ENCODE results near the gene LDLRAP1. TPM values are rescaled to one million over a fixed set of nuclear protein-coding genes. Genes with fewer than 3 reads are reported as not detected.
A peak's percentile ranks its signal among the peaks of the same experiment; 100 is the strongest.

LDLRAP1 gene
- total and polyA plus RNA-seq, 4 experiments from 2014 or later = 201 to 306 (median 222) TPM

- Mint-ChIP-seq H3K4me1 (peaks cover 27 to 32% (median 29%) of the 10 kb centered on the region in 4 donors), H3K9me3 (no peaks in the 10 kb centered on the region), H3K27ac (peak overlapping the region in 2 of 7 donors; percentile 2 to 36), H3K36me3 (no peaks in the 10 kb centered on the region), H3K4me3 (no peak overlapping the region), H3K27me3 (peaks cover 0 to 2% of the 10 kb centered on the region in 2 donors)
- intact Hi-C loops (cut with micrococcal nuclease) = loop anchor here (1.0 kb wide), 1 partner anchor 164 kb away; no protein-coding TSS in a partner anchor
- no peaks in the 10 kb centered on the region for H3K36me3 ChIP-seq (ENCODE audit: insufficient read depth, low read length)
- no peaks in the 10 kb centered on the region for H3K27me3 ChIP-seq (ENCODE audit: insufficient read depth, low read length)
- ChIA-PET POLR2A (ENCODE audit: partially characterized antibody) (interaction anchor here (1.0 to 5.5 kb wide), 4 partner anchors 61 to 198 kb away, joined by 3 to 37 read pairs (median 4); partner anchors contain the start of gene SELENON), CTCF (ENCODE audit: partially characterized antibody) (interaction anchor here (0.7 to 10.3 kb wide), 14 partner anchors 11 to 199 kb away, joined by 3 to 218 read pairs (median 8); partner anchors contain the start of gene SELENON)
- peaks cover 28% of the 10 kb centered on the region for H3K4me1 ChIP-seq (ENCODE audit: insufficient read depth, low read length)
- no peak overlapping the region for H3K4me3 ChIP-seq (ENCODE audit: low read length in 2 of 2)
- DNase-seq = peak in 2 of 5 donors; percentile 11 to 39
- no peak overlapping the region for H3K27ac ChIP-seq (ENCODE audit: low read depth, low read length)
- H3K9me3 ChIP-seq (ENCODE audit: control insufficient read depth in 1 of 2, low read length in 2 of 2) = no peaks in the 10 kb centered on the region
Measured at GRCh38 chr1:25610822-25611630, 67.6 kb downstream of the LDLRAP1 start.

DNA sequence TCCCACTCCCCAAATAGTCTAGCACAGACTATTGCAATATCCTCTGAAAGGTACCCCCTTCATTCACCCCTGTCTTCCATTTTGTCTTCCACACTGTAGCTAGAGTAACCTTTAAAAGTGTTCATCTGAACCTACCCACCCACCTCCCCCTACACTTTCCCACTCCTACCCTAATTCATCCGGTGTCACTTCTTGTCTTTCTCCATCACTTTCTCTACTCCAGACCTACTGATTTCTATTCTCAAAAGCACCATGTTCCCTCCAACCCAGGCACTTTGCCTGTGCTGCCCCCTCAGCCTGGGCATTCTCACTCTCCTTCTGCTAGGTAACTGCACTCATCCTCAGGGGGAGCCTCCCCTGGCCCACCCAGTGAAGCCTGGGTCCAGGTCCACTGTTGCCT, 68.4 kb downstream of the LDLRAP1 start:
- H3K4me1 ChIP-seq (ENCODE audit: insufficient read depth, low read length) = peaks cover 29% of the 10 kb centered on the region
- no peaks in the 10 kb centered on the region for H3K36me3 ChIP-seq (ENCODE audit: insufficient read depth, low read length)
- no peak overlapping the region for H3K4me3 ChIP-seq (ENCODE audit: low read length in 2 of 2)
- H3K9me3 ChIP-seq (ENCODE audit: control insufficient read depth in 1 of 2, low read length in 2 of 2) = no peaks in the 10 kb centered on the region
- Mint-ChIP-seq H3K9me3 (no peaks in the 10 kb centered on the region), H3K27ac (peak overlapping the region in 2 of 7 donors; percentile 38 to 79), H3K4me1 (peaks cover 27 to 32% (median 29%) of the 10 kb centered on the region in 4 donors), H3K4me3 (no peak overlapping the region), H3K36me3 (no peaks in the 10 kb centered on the region), H3K27me3 (peaks cover 0 to 2% of the 10 kb centered on the region in 2 donors)
- H3K27ac ChIP-seq (ENCODE audit: low read depth, low read length) = no peak overlapping the region
- H3K27me3 ChIP-seq (ENCODE audit: insufficient read depth, low read length) = no peaks in the 10 kb centered on the region
- intact Hi-C loops (cut with micrococcal nuclease) = loop anchor here (1.0 kb wide), 1 partner anchor 163 kb away; no protein-coding TSS in a partner anchor
- no peak for DNase-seq
- POLR2A ChIA-PET (ENCODE audit: partially characterized antibody) = interaction anchor here (0.9 to 5.5 kb wide), 3 partner anchors 91 to 186 kb away, joined by 3 to 37 read pairs (median 3); partner anchors contain the start of gene SELENON
- CTCF ChIA-PET (ENCODE audit: partially characterized antibody) = interaction anchor here (0.7 to 10.3 kb wide), 13 partner anchors 13 to 200 kb away, joined by 3 to 218 read pairs (median 4); partner anchors contain the start of gene SELENON

GRCh38 chr1:25612421-25612820, 69.0 kb downstream of the LDLRAP1 start:
- DNase-seq = no peak
- POLR2A ChIA-PET (ENCODE audit: partially characterized antibody) = interaction anchor here (0.9 to 5.5 kb wide), 2 partner anchors 91 to 186 kb away, joined by 3 to 37 read pairs; partner anchors contain the start of gene SELENON
- Histone ChIP-seq H3K27ac (ENCODE audit: low read depth, low read length) (no peak overlapping the region), H3K9me3 (ENCODE audit: control insufficient read depth in 1 of 2, low read length in 2 of 2) (no peaks in the 10 kb centered on the region), H3K36me3 (ENCODE audit: insufficient read depth, low read length) (no peaks in the 10 kb centered on the region), H3K4me1 (ENCODE audit: insufficient read depth, low read length) (peaks cover 29% of the 10 kb centered on the region), H3K4me3 (ENCODE audit: low read length in 2 of 2) (no peak overlapping the region), H3K27me3 (ENCODE audit: insufficient read depth, low read length) (no peaks in the 10 kb centered on the region)
- Mint-ChIP-seq H3K27me3 (peaks cover 0 to under 1% of the 10 kb centered on the region in 2 donors), H3K4me3 (no peak overlapping the region), H3K9me3 (no peaks in the 10 kb centered on the region), H3K36me3 (no peaks in the 10 kb centered on the region), H3K4me1 (peaks cover 25 to 32% (median 27%) of the 10 kb centered on the region in 4 donors), H3K27ac (no peak overlapping the region)
- CTCF ChIA-PET (ENCODE audit: partially characterized antibody) = interaction anchor here (0.7 to 10.3 kb wide), 13 partner anchors 14 to 200 kb away, joined by 3 to 218 read pairs (median 4); partner anchors contain the start of gene SELENON
- intact Hi-C loops (cut with micrococcal nuclease) = no loop called here

DNA sequence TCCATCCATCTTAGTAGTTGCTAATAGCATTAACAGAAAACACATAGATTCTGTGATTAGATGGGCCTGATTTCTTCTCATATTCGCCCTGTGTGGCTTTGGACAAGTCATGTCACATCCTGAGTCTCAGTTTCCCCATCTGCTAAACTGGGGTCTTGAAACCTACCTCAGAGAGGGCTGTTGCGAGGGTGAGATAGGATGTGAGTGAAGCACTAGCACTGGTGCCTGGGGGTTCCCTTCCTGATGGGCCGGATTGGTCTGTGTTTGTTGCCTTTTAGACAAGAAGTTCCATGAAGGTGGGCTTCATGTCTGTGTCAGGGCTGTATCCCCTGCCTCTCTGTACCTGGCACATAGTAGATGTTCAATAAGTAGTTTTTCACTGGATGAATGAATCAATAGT, 69.7 kb downstream of the LDLRAP1 start:
- Histone ChIP-seq H3K9me3 (ENCODE audit: control insufficient read depth in 1 of 2, low read length in 2 of 2) (no peaks in the 10 kb centered on the region), H3K4me1 (ENCODE audit: insufficient read depth, low read length) (peaks cover 33% of the 10 kb centered on the region), H3K27me3 (ENCODE audit: insufficient read depth, low read length) (no peaks in the 10 kb centered on the region), H3K27ac (ENCODE audit: low read depth, low read length) (no peak overlapping the region), H3K36me3 (ENCODE audit: insufficient read depth, low read length) (no peaks in the 10 kb centered on the region), H3K4me3 (ENCODE audit: low read length in 2 of 2) (no peak overlapping the region)
- H3K4me3 Mint-ChIP-seq = no peak overlapping the region
- H3K27me3 Mint-ChIP-seq = no peaks in the 10 kb centered on the region
- POLR2A ChIA-PET (ENCODE audit: partially characterized antibody) = interaction anchor here (1.6 to 1.8 kb wide), 2 partner anchors 48 to 162 kb away, joined by 4 to 10 read pairs; no protein-coding TSS in a partner anchor
- H3K27ac Mint-ChIP-seq = peak overlapping the region in 2 of 7 donors; percentile 3 to 72
- H3K36me3 Mint-ChIP-seq = no peaks in the 10 kb centered on the region
- CTCF ChIA-PET (ENCODE audit: partially characterized antibody) = interaction anchor here (0.9 to 10.3 kb wide), 6 partner anchors 26 to 199 kb away, joined by 3 to 218 read pairs (median 4); partner anchors contain the start of gene SELENON
- no peaks in the 10 kb centered on the region for H3K9me3 Mint-ChIP-seq
- no peak for DNase-seq
- peaks cover 25 to 33% (median 27%) of the 10 kb centered on the region in 4 donors for H3K4me1 Mint-ChIP-seq
- intact Hi-C loops (cut with micrococcal nuclease) = no loop called here

DNA sequence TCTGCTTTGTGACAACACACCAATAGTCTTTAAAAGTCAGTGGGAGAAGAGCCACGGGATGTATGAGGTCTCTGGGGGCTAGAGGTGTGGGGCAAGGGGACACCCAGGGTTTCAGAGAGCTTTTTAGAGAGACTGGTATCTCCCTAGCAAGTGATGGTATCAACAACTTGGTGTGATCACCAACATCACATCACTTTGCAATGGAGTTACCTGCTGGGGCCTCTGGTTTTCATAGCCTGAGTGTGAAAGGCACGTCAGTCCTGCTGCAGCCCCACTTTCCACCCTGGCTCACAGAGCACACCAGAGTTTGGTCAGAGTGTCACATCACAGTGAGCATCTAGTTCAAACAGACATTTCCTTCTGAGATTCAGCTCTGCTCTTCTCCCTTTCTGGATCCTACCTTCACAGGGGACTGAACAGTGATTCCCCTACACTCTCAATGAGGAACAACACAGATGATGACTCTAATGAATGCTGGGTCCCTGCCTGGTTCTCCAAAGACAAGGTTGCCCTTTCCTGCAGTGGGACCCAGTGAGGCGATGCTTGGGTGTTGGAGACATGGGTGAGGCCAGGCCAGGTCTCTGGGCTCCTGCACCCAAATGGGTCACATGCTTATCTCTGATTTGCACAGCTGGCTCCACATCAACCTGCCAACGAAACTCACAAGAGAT, 71.2 kb downstream of the LDLRAP1 start:
- H3K27ac Mint-ChIP-seq = peak overlapping the region; percentile 5 to 87 (median 81)
- Histone ChIP-seq H3K4me3 (ENCODE audit: low read length in 2 of 2) (no peak overlapping the region), H3K36me3 (ENCODE audit: insufficient read depth, low read length) (no peaks in the 10 kb centered on the region), H3K27me3 (ENCODE audit: insufficient read depth, low read length) (no peaks in the 10 kb centered on the region), H3K9me3 (ENCODE audit: control insufficient read depth in 1 of 2, low read length in 2 of 2) (no peaks in the 10 kb centered on the region), H3K27ac (ENCODE audit: low read depth, low read length) (no peak overlapping the region), H3K4me1 (ENCODE audit: insufficient read depth, low read length) (peaks cover 49% of the 10 kb centered on the region)
- H3K4me1 Mint-ChIP-seq = peaks cover 34 to 43% (median 38%) of the 10 kb centered on the region in 4 donors
- H3K9me3 Mint-ChIP-seq = no peaks in the 10 kb centered on the region
- H3K36me3 Mint-ChIP-seq = peaks cover 0 to 7% of the 10 kb centered on the region in 2 donors
- peak overlapping the region; percentile 24 to 80 (median 68) for H3K4me3 Mint-ChIP-seq
- DNase-seq = no peak
- intact Hi-C loops (cut with micrococcal nuclease) = loop anchor here (5.0 kb wide), 2 partner anchors 72 to 383 kb away; partner anchors contain the start of genes LDLRAP1 and PAFAH2
- ChIA-PET POLR2A (ENCODE audit: partially characterized antibody) (interaction anchor here (0.9 to 6.9 kb wide), 6 partner anchors 42 to 189 kb away, joined by 3 to 46 read pairs (median 8); no protein-coding TSS in a partner anchor), CTCF (ENCODE audit: partially characterized antibody) (interaction anchor here (1.0 to 10.3 kb wide), 5 partner anchors 26 to 196 kb away, joined by 3 to 218 read pairs (median 6); partner anchors contain the start of gene SELENON)
- H3K27me3 Mint-ChIP-seq = no peaks in the 10 kb centered on the region

DNA sequence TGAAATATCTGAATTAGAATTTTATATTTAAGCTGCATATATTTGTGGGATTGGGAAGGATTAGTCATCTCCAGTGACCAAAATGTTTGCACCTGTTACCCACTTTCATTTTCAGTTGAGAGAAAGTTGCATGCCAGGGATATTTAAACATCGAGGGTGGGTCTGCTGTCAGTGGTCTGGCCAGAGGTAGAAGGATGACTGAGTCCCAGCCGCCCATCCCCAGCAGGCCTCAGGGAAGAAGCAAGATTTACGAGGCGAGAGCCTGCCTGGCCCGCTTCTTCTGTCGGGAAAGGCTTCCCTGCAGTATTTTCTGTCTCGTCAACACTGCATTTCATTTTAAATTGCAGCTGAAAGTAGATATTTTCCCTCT, 71.8 kb downstream of the LDLRAP1 start:
- ChIA-PET CTCF (ENCODE audit: partially characterized antibody) (interaction anchor here (1.0 to 10.3 kb wide), 5 partner anchors 25 to 195 kb away, joined by 3 to 218 read pairs (median 6); partner anchors contain the start of gene SELENON), POLR2A (ENCODE audit: partially characterized antibody) (interaction anchor here (1.4 to 6.9 kb wide), 4 partner anchors 65 to 188 kb away, joined by 5 to 46 read pairs (median 18); partner anchors contain the start of gene SELENON)
- intact Hi-C loops (cut with micrococcal nuclease) = loop anchor here (5.0 kb wide), 2 partner anchors 73 to 382 kb away; partner anchors contain the start of genes LDLRAP1 and PAFAH2
- H3K27ac Mint-ChIP-seq = peak overlapping the region; percentile 5 to 87 (median 73)
- H3K27ac ChIP-seq (ENCODE audit: low read depth, low read length) = no peak overlapping the region
- no peaks in the 10 kb centered on the region for H3K9me3 ChIP-seq (ENCODE audit: control insufficient read depth in 1 of 2, low read length in 2 of 2)
- H3K4me3 Mint-ChIP-seq = peak overlapping the region in 7 of 8 donors; percentile 64 to 80 (median 75)
- H3K9me3 Mint-ChIP-seq = no peaks in the 10 kb centered on the region
- no peak for DNase-seq
- H3K4me3 ChIP-seq (ENCODE audit: low read length in 2 of 2) = no peak overlapping the region
- H3K36me3 ChIP-seq (ENCODE audit: insufficient read depth, low read length) = no peaks in the 10 kb centered on the region
- no peaks in the 10 kb centered on the region for H3K27me3 ChIP-seq (ENCODE audit: insufficient read depth, low read length)
- peaks cover 39 to 49% (median 43%) of the 10 kb centered on the region in 4 donors for H3K4me1 Mint-ChIP-seq
- H3K36me3 Mint-ChIP-seq = peaks cover 0 to 7% of the 10 kb centered on the region in 2 donors
- no peaks in the 10 kb centered on the region for H3K27me3 Mint-ChIP-seq
- H3K4me1 ChIP-seq (ENCODE audit: insufficient read depth, low read length) = peaks cover 54% of the 10 kb centered on the region
